Measurements from ENCODE around the gene MED12L. TPM values are rescaled to one million over a fixed set of nuclear protein-coding genes. Genes with fewer than 3 reads are reported as not detected.

The MED12L gene
- total RNA-seq, 1 experiment from 2014 or later = 6.4 TPM

- TF ChIP-seq REST (IDR thresholded peaks at IDR 0.05; ENCODE audit: low read depth) (no peak), POLR2A (IDR thresholded peaks at IDR 0.05; ENCODE audit: borderline replicate concordance, extremely low read depth, insufficient read depth, insufficient read length) (no peak), SP1 (IDR thresholded peaks at IDR 0.05; ENCODE audit: low read depth) (no peak), SIN3A (IDR thresholded peaks at IDR 0.05; ENCODE audit: low read depth) (no peak), EZH2 (IDR thresholded peaks at IDR 0.05) (no peak), ZBTB33 (IDR thresholded peaks at IDR 0.05; ENCODE audit: extremely low read depth, insufficient replicate concordance, low read length) (no peak)
Measured at GRCh38 chr3:151281671-151282324, 196.3 kb downstream of the MED12L start (continued).

GRCh38 chr3:151282921-151283320 is 197.5 kb downstream of the MED12L start:
- intact Hi-C loops (cut with micrococcal nuclease) = loop anchor here (1.0 to 10.0 kb wide), 5 partner anchors 55 to 496 kb away; no protein-coding TSS in a partner anchor
- Histone ChIP-seq H3K4me3 (replicated peaks in 1 of 2; ENCODE audit: low read depth in 1 of 2, low read length in 2 of 2) (no peak overlapping the region), H3K36me3 (ENCODE audit: control insufficient read depth in 1 of 2, insufficient read depth in 2 of 2, low read length in 2 of 2) (no peaks in the 10 kb centered on the region), H2AFZ (ENCODE audit: low read depth, low read length, poor library complexity, severe bottlenecking) (no peak overlapping the region), H3K9me2 (ENCODE audit: insufficient read depth) (no peaks in the 10 kb centered on the region), H3K9ac (ENCODE audit: low read length) (no peak overlapping the region), H3K79me2 (ENCODE audit: insufficient read depth, low read length) (no peaks in the 10 kb centered on the region), H3K27ac (ENCODE audit: low read depth, low read length) (no peak overlapping the region), H4K20me1 (ENCODE audit: insufficient read depth) (no peaks in the 10 kb centered on the region), H3K4me1 (ENCODE audit: control insufficient read depth in 1 of 2, insufficient read depth in 2 of 2, low read length in 2 of 2) (no peaks in the 10 kb centered on the region), H3K27me3 (ENCODE audit: insufficient read depth, low read length) (no peaks in the 10 kb centered on the region), H3K4me2 (ENCODE audit: low read length) (no peak overlapping the region), H3K9me3 (ENCODE audit: control insufficient read depth in 1 of 2, insufficient read depth in 1 of 2, low read depth in 1 of 2, low read length in 2 of 2) (no peaks in the 10 kb centered on the region)
- TF ChIP-seq TCF7L2 (IDR thresholded peaks at IDR 0.05; ENCODE audit: borderline replicate concordance, extremely low read depth, insufficient read depth, insufficient read length) (no peak), SP1 (IDR thresholded peaks at IDR 0.05; ENCODE audit: low read depth) (no peak), POLR2AphosphoS5 (IDR thresholded peaks at IDR 0.05; ENCODE audit: low read depth, low read length) (no peak), ELF1 (IDR thresholded peaks at IDR 0.05; ENCODE audit: borderline replicate concordance, low read depth) (no peak), SIN3A (IDR thresholded peaks at IDR 0.05; ENCODE audit: low read depth) (no peak), EZH2phosphoT487 (IDR thresholded peaks at IDR 0.05; ENCODE audit: borderline replicate concordance) (no peak), RAD21 (IDR thresholded peaks at IDR 0.05; ENCODE audit: low read depth) (peak; percentile 91), YY1 (IDR thresholded peaks at IDR 0.05; ENCODE audit: extremely low read depth, insufficient replicate concordance, low read depth, low read length) (no peak), JUND (IDR thresholded peaks at IDR 0.05) (no peak)
- TF ChIP-seq, protein P1, sequence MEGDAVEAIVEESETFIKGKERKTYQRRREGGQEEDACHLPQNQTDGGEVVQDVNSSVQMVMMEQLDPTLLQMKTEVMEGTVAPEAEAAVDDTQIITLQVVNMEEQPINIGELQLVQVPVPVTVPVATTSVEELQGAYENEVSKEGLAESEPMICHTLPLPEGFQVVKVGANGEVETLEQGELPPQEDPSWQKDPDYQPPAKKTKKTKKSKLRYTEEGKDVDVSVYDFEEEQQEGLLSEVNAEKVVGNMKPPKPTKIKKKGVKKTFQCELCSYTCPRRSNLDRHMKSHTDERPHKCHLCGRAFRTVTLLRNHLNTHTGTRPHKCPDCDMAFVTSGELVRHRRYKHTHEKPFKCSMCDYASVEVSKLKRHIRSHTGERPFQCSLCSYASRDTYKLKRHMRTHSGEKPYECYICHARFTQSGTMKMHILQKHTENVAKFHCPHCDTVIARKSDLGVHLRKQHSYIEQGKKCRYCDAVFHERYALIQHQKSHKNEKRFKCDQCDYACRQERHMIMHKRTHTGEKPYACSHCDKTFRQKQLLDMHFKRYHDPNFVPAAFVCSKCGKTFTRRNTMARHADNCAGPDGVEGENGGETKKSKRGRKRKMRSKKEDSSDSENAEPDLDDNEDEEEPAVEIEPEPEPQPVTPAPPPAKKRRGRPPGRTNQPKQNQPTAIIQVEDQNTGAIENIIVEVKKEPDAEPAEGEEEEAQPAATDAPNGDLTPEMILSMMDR (IDR thresholded peaks at IDR 0.05 in 2 of 3, conservative IDR thresholded peaks at IDR 0.05 in 1 of 3; ENCODE audit: borderline replicate concordance in 1 of 3, insufficient read depth in 1 of 3, low read depth in 2 of 3, low read length in 2 of 3) = peak; percentile 49 to 85 (median 72)
- DNase-seq (ENCODE audit: low read depth, low spot score) = peak; percentile 51
- ChIA-PET RAD21 (ENCODE audit: low non-redundant PET in 1 of 2, low total read pairs in 2 of 2, uncharacterized antibody in 2 of 2, unreplicated experiment in 2 of 2) (no interaction called here), CTCF (interaction anchor here (0.7 to 1.6 kb wide), 4 partner anchors 8 to 127 kb away, joined by 3 to 8 read pairs (median 4); no protein-coding TSS in a partner anchor), POLR2A (no interaction called here)
- peak; percentile 80 for ATAC-seq
- BruUV-seq (replicated peaks) = no TSS peak
